Activated CD8-positive, alpha-beta memory T cell treated with anti-CD3 and anti-CD28 coated beads for 1 hour (primary cell): ENCODE measurements around the gene ARAF.
"Not testable (repeated sequence)": the region's sequence is repeated elsewhere in the genome, so short reads cannot be mapped to it uniquely, and the experiment has no call there.

Source experiments
- DNase-seq, 2 donors: peaks; one replicate each; pipeline ENCODE4 v3.0.0-alpha.2; 2020; ENCODE audit warnings: low read depth in 1 of 2; ENCODE audit errors: extremely low read depth in 1 of 2

ARAF gene

DNA sequence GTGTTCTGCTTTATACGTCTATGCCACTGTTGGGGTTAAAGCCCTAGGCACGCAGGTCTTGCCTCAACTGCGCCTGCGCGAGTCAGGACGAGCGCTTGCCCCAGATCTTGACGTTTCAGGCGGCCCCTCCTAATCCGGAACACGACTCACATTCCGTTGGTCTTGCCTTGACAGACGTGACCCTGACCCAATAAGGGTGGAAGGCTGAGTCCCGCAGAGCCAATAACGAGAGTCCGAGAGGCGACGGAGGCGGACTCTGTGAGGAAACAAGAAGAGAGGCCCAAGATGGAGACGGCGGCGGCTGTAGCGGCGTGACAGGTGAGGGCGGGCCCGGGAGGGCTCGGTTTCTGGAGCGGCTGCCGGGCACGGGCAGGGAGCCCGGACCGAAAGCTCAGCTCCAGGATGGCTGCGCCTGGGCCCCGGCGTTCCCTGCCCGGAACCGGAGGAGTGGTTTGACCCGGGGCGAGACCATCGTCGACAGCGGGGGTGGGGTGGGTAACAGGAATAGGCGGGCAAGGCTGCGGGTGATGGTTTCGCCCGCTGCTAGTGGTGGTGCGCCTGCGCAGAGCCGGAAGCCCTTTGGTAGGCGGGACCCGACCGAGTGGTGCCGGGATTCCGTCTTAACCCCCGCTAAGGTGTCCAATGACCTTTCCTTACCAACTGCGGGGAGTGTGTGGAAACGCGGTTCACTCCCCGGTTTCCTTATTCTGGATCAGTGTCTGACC is at the start of gene ARAF:
Gene ARAF (plus strand): TSS at position 272 of the 725 bp plus-strand sequence. CDS start 1,763 bp downstream, outside the sequence.
- peak; percentile 79 to 89 for DNase-seq

GRCh38 chrX:47512383-47512782 is 48.6 kb upstream of the ARAF start:
- not testable (repeated sequence) for DNase-seq

DNA sequence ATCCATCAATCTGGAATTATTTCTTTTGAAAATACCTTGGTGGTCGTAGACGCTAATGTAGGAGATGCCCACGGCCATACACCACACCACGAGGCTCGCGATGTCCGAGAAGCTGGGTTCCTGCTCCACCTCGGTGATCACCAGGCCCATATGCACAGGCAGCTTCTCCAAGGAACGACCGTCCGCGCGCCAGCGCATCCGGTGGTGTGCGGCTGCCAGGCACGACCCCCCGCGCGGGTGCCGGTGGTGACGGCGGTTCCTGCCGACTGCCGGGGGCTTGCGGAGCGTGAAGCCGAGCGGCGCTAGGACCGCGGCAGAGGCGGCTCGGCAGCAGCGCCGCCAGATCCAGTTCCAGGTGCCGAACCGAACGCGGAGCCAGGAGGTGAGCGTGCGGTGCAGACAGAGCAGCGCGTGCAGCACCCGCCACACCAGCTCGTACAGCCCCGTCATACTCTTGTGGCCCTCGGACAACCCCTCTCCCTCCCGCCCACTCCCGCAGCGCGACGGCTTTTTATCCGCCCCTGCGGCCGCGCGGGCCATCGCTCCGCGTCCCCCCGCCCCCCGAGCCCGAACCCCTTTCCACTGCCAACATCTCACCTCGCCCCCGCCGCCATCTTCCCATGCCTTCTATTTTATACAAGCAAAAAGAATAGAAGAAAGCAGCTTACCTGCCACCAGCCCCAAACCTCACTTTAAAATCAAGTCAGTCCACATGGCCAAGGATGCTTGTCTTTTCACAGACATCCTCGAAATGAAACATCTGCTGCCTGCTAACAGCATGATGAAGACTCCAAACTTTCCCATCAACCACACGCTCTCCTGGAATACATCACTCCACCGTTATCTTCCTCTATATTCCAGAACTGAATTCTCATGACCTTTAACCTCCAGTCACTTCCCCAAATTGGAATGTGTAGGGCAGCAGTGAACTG is 47.7 kb upstream of the ARAF start:
- not testable (repeated sequence) for DNase-seq

GRCh38 chrX:47514533-47515235 is 46.3 kb upstream of the ARAF start:
- no peak for DNase-seq

- DNase-seq: no peak
Observed at GRCh38 chrX:47515941-47516665, 44.9 kb upstream of the ARAF start.

DNA sequence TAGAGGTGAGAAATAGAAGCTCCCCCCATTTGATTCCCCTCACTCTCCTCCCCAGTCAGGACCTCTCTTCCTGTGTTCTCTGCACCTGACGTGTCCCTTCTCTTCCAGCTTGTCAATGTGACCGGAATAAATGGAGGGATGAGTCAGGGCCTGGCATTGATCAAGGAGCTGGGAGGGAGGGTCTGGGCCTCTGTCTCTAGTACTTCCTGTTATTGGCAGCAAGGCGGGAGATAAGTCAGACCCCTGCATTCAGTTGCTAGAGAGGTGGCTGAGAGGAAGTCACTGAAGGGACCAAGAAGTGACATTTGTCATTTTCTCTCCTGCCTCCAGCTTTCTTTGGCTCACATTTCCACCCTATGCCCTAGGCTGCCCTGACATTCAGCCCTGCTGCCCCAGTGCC is 42.9 kb upstream of the ARAF start:
- no peak for DNase-seq

DNA sequence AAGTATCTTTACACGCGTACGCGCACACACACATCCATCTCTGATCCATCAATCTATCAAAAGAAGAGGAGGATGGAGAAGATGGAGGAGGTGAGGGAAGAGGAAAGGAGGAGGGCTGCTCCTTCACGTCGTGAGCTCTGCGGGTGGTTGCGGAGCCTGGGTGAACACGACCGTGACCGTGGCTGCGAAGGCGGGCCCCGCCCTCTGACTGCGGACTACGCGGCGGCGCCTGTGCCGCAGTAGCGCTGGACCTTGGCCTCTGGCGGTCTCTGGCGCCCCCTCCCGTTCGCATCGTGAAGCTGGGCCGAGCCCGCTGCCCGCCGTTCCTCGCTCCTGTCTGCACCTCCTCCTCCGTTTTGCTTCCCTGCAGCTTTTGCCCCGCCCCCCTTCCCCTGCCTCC is 37.7 kb upstream of the ARAF start:
- DNase-seq: peak; percentile 41 to 65

- no peak for DNase-seq
Observed at GRCh38 chrX:47523713-47524166, 37.3 kb upstream of the ARAF start.

- no peak for DNase-seq
Observed at GRCh38 chrX:47529548-47529947, 31.5 kb upstream of the ARAF start.

DNA sequence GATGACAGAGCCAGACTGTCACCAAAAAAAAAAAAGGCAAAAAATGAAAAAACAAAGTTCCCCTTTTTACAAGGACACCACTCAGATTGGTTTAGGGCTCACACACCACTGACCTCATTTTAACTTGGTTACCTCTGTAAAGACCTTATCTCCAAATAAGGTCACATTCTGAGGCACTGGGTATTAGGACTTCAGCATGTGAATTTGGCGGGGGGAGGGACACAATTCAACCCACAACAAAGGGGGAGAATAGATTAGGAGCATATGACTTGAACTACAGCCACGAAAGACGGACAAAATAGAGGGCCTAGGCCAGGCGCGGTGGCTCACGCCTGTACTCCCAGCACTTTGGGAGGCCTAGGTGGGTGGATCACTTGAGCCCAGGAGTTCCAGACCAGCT is 31.0 kb upstream of the ARAF start:
- DNase-seq: no peak

GRCh38 chrX:47539860-47540259 is 21.1 kb upstream of the ARAF start:
- DNase-seq: no peak

DNA sequence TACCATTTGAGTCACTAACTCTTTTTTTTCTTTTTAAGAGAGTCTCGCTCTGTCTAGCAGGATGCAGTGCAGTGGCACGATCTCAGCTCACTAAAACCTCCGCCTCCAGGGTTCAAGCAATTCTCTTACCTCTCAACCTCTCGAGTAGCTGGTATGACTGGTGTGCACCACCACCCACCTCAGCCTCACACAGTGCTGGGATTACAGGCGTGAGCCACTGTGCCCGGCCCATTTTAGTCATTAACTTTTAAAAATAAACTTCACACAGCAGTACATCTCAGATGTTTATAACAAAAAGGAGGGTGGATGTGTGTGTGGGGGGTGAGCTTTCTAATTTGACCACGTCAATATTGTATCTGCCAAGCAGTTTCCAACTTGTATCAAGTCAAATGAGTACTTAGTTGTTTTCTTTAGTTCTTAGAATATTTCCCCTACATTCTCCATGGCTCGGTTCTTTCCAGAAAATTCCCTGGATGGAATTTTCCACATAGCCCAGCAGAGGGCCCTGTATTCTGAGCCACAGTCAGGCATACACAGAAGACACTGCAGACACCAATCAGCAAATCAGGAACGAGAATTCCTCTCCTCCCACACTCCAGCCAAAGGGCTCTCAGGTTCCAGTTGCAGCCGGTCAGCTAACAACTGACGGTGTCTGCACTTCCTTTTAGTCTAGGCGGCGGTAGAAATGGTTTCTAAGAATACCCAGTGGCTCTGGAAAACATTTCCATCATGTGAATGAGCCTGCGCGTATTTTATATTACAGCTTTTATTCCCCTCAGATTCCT is 20.1 kb upstream of the ARAF start:
- no peak for DNase-seq

- DNase-seq: no peak
Observed at GRCh38 chrX:47543496-47543895, 17.5 kb upstream of the ARAF start.

DNA sequence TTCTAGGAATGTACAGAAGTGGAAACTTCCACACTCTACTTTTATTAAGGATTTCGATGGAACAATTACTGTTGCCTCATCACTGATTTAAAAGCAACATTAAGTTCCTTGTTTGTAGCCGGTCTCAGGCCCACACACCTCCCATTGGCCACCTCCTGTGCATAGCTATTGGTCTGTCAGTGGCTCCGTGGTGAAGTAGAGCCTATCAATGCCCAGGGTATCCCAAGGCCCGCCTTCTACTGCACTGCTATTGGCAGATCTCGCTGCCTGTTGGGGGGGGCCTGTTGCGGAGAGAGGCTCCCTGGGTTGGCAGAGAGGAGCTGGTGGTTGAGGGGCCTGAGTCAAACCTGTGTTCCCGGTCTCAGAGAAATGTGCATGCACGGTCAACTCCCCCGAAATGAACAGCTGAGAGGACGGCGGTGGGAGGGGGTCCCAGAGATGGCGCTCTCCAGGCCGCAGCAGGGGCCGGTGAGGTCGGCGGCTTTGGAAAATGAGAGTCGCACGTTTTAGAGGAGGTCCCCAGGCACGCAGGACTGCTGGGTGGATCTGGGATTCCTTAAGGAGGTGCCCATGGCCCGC is 4.9 kb upstream of the ARAF start:
- DNase-seq: peak; percentile 60 to 61

GRCh38 chrX:47558436-47558835 is 2.6 kb upstream of the ARAF start:
- DNase-seq: no peak

GRCh38 chrX:47560179-47560933 is 649 bp upstream of the ARAF start:
- DNase-seq: no peak

DNA sequence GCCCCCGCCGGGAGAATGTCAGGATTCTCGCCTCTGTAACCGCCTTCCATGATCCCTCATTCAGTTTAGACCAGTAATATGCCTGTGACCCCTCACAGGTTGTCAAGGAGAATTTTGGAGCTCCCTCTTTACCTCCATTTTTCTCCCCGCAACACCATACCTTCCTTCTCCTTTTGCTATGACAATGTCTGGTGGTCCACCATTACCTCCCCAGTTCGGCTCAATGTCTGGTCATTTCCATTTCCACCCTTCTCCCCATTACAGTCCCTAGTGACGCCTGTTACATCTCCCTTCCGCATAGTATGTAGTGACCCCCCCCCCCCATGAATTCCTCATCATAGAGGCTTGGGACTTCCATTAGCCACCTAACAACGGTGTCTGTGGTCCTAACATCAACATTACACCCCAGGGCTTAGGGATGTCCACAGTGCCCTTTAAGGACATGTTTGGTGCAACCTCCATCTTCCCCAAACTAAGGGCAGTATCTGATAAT is 700 bp downstream of the ARAF start:
- DNase-seq: no peak

DNA sequence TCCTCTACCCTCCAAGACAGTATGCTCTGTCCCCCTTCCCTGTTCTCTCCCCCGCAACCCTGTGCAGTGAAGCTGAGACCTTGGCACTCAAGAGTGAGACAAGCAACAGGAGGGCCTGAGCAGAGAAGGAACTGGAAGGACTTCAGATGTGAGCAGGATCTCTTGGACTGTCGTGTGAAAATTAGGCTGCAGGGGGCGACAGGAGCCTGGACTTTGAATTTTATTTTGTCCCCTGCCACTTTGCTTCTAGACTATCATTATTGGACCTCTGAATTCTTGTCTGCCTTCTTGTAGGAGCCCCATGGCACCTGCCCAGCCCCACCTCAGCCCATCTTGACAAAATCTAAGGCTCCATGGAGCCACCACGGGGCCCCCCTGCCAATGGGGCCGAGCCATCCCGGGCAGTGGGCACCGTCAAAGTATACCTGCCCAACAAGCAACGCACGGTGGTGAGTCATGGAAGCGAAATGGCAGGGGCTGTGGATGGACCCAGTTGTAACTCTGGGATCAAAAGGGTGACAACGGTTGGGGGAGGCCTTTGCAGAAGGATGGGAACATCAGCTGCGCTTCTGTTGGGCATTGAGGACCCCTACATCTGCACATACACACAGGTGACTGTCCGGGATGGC is 1.7 kb downstream of the ARAF start:
- no peak for DNase-seq
